Kidney (tissue), 14 donors: Measurements from ENCODE around the gene GATB. TPM values are rescaled to one million over a fixed set of nuclear protein-coding genes. Genes with fewer than 3 reads are reported as not detected.

Experiments used
- DNase-seq, 5 donors: peaks; one replicate each; pipeline ENCODE4 v3.0.0-alpha.2; 2013 to 2020
- FAIRE-seq: peaks from 2 replicates; lab custom pipeline; 2012; peaks lifted over from hg19 to GRCh38; lab: Jason Lieb, UNC
- H3K27ac ChIP-seq, 2 donors: one replicate each; pipeline ENCODE4 v1.7.0; 2013; ENCODE audit warnings: low read depth in 2 of 2, low read length in 2 of 2, inconsistent platforms in 1 of 2
- H3K27me3 ChIP-seq: one replicate; pipeline ENCODE4 v1.7.1; 2013; ENCODE audit warnings: low read length, inconsistent platforms; ENCODE audit not compliant: control insufficient read depth, insufficient read depth
- H3K36me3 ChIP-seq, 3 donors: one replicate each; pipeline versions ENCODE4 v1.7.0 to v1.7.1; 2013; ENCODE audit warnings: low read length in 3 of 3, control low read depth in 1 of 3, inconsistent platforms in 1 of 3; ENCODE audit not compliant: insufficient read depth in 3 of 3, control insufficient read depth in 2 of 3
- H3K4me1 ChIP-seq, 3 donors: one replicate each; pipeline versions ENCODE4 v1.7.0 to v1.7.1; 2013; ENCODE audit warnings: low read length in 3 of 3, inconsistent platforms in 1 of 3, low read depth in 1 of 3; ENCODE audit not compliant: control insufficient read depth in 2 of 3, insufficient read depth in 2 of 3
- H3K4me3 ChIP-seq, 3 donors: one replicate each; pipeline versions ENCODE4 v1.7.0 to v1.8.1; 2013; ENCODE audit warnings: low read length in 3 of 3, control low read depth in 1 of 3, inconsistent platforms in 1 of 3
- H3K9ac ChIP-seq, 3 donors: one replicate each; pipeline versions ENCODE4 v1.7.0 to v1.7.1; 2013; ENCODE audit warnings: low read length in 3 of 3, control low read depth in 1 of 3, inconsistent platforms in 1 of 3
- H3K9me3 ChIP-seq, 3 donors: one replicate each; pipeline versions ENCODE4 v1.7.0 to v1.7.1; 2013; ENCODE audit warnings: low read length in 3 of 3, control low read depth in 1 of 3, inconsistent platforms in 1 of 3; ENCODE audit not compliant: control insufficient read depth in 2 of 3, insufficient read depth in 1 of 3
- intact Hi-C: fragments of 100-400 bp; cut with DNase I; formaldehyde crosslinking; loops from one replicate; pipeline ENCODE4 v1.11.1; 2022
- polyA plus RNA-seq: library from polyadenylated mRNA; stranded (reverse); fragments of 350-450 nt; fragmentation: Illumina TruSeq; extraction: RNeasy Lipid Tissue Mini Kit (QIAGEN cat#74804); gene quantifications from one replicate; pipeline ENCODE4 v1.2.3, GENCODE V29; 2014; ENCODE audit warnings: low read depth, low replicate concordance; ENCODE audit not compliant: insufficient read depth
- total RNA-seq: library from RNA; stranded (reverse); fragmentation: NEBNext Ultra II Directional; extraction: Animal tissue kit (Norgen Biotek cat#: 25700); gene quantifications from one replicate; pipeline ENCODE4 v1.2.1, GENCODE V29; 2021
- TF ChIP-seq, protein P1 (sequence below): IDR thresholded peaks from 3 replicates; pipeline ENCODE4 v1.5.1; 2012; ENCODE audit warnings: mild to moderate bottlenecking, moderate library complexity, borderline replicate concordance; ENCODE audit not compliant: insufficient read depth; ENCODE audit errors: extremely low read depth
- donor health status: control.
- donor health status: control.
- donor health status: control.
- donor health status: control.
- donor health status: control.
- donor health status: DM: yes; HTN: yes; CAD: no.
- donor health status: Normal renal cell carcinoma (clear cell type).

The GATB gene
- total and polyA plus RNA-seq, 2 donors from 2014 or later = 17.0 to 50.9 TPM

- Histone ChIP-seq H3K9ac (no peak overlapping the region), H3K27me3 (no peaks in the 10 kb centered on the region), H3K36me3 (no peaks in the 10 kb centered on the region), H3K9me3 (peaks cover 0 to 7% (median 0%) of the 10 kb centered on the region in 3 donors), H3K27ac (no peak overlapping the region), H3K4me3 (no peak overlapping the region), H3K4me1 (no peaks in the 10 kb centered on the region)
- no peak for FAIRE-seq
- TF ChIP-seq, protein P1, sequence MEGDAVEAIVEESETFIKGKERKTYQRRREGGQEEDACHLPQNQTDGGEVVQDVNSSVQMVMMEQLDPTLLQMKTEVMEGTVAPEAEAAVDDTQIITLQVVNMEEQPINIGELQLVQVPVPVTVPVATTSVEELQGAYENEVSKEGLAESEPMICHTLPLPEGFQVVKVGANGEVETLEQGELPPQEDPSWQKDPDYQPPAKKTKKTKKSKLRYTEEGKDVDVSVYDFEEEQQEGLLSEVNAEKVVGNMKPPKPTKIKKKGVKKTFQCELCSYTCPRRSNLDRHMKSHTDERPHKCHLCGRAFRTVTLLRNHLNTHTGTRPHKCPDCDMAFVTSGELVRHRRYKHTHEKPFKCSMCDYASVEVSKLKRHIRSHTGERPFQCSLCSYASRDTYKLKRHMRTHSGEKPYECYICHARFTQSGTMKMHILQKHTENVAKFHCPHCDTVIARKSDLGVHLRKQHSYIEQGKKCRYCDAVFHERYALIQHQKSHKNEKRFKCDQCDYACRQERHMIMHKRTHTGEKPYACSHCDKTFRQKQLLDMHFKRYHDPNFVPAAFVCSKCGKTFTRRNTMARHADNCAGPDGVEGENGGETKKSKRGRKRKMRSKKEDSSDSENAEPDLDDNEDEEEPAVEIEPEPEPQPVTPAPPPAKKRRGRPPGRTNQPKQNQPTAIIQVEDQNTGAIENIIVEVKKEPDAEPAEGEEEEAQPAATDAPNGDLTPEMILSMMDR = no peak
- DNase-seq = no peak
- intact Hi-C loops = no loop called here
Measured at GRCh38 chr4:151777471-151777870, 16.7 kb upstream of the GATB start.

GRCh38 chr4:151774324-151774723, 13.5 kb upstream of the GATB start:
- DNase-seq (no peak), FAIRE-seq (no peak)
- H3K9ac ChIP-seq = no peak overlapping the region
- H3K27me3 ChIP-seq = no peaks in the 10 kb centered on the region
- H3K9me3 ChIP-seq = peaks cover 0 to 7% (median 0%) of the 10 kb centered on the region in 3 donors
- intact Hi-C loops = no loop called here
- H3K4me1 ChIP-seq = no peaks in the 10 kb centered on the region
- H3K4me3 ChIP-seq = no peak overlapping the region
- no peaks in the 10 kb centered on the region for H3K36me3 ChIP-seq
- H3K27ac ChIP-seq = no peak overlapping the region
- TF ChIP-seq, protein P1 = no peak

GRCh38 chr4:151772274-151772673, 11.5 kb upstream of the GATB start:
- no peak for FAIRE-seq
- Histone ChIP-seq H3K4me1 (no peaks in the 10 kb centered on the region), H3K27ac (no peak overlapping the region), H3K9me3 (peaks cover 0 to 7% (median 0%) of the 10 kb centered on the region in 3 donors), H3K27me3 (no peaks in the 10 kb centered on the region), H3K36me3 (no peaks in the 10 kb centered on the region), H3K9ac (no peak overlapping the region), H3K4me3 (no peak overlapping the region)
- no peak for DNase-seq
- TF ChIP-seq, protein P1 = no peak
- intact Hi-C loops = no loop called here

- Histone ChIP-seq H3K9me3 (peaks cover 0 to 7% (median 0%) of the 10 kb centered on the region in 3 donors), H3K9ac (no peak overlapping the region), H3K4me1 (no peaks in the 10 kb centered on the region), H3K27me3 (no peaks in the 10 kb centered on the region), H3K27ac (no peak overlapping the region), H3K4me3 (no peak overlapping the region), H3K36me3 (no peaks in the 10 kb centered on the region)
- no peak for FAIRE-seq
- TF ChIP-seq, protein P1 = no peak
- peak in 2 of 5 donors; percentile 60 to 75 for DNase-seq
- intact Hi-C loops = no loop called here
Measured at GRCh38 chr4:151771664-151772063, 10.9 kb upstream of the GATB start.
